Activated naive CD8-positive, alpha-beta T cell treated with anti-CD3 and anti-CD28 coated beads, Interleukin-2, amount 50 U/mL, for 16 hours (primary cell): ENCODE results near the gene ZNRF2.
"Not testable (repeated sequence)": the region's sequence is repeated elsewhere in the genome, so short reads cannot be mapped to it uniquely, and the experiment has no call there.

Experiments
- DNase-seq: peaks from one replicate; pipeline ENCODE4 v3.0.0-alpha.2; 2020; ENCODE audit warnings: low read depth, low spot score

ZNRF2 gene

DNA sequence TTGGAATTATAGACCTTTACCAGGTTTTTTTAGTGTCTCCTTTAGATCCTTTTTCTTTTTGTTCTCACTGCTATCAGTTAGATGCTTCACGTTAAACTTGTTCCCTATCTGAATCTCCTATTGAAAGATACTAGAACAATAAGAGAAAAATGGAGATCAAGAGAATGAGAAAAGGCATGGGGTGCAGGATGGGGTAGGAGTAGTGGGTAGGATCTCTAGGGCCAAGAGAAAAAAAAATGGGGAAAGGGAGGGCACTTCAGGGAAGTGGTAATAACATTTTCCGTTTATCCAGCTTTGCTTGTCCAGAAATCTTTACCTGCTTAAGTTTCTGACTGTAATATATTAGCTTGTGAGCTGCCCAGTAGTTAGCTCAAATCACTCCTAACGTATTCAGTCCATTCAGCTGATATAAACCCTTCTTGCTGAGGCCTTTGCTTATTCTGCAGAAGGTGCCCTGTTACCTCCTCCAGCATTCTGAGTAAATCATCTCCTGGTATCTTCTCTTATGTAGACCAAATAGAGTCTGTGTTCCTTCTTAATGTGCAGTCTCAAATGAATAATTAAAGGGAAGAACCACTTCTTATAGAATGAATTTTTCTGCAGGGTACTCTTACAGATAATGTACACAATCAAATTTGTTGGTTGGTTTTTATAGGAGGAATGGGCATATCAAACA lies 69.7 kb downstream of the ZNRF2 start:
- DNase-seq, result no peak

DNA sequence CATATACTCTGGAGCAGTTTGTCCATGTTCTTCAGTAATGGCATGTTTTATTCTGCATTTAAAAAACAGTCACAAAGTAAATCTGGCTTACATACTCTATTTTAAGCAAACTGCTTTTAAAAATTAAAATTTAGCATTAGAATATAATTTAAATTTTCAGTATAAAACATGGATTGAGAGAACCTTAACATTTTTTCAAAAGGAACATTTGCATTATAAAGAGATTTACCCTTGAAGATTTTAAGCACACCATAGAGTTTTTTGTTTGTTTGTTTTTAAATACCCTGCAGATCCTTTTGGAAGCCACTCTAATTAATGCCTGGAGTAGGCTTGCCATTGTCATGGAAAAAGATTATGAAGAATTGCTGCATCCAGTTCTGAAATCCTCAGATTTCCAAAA lies 70.4 kb downstream of the ZNRF2 start:
- no peak for DNase-seq

DNA sequence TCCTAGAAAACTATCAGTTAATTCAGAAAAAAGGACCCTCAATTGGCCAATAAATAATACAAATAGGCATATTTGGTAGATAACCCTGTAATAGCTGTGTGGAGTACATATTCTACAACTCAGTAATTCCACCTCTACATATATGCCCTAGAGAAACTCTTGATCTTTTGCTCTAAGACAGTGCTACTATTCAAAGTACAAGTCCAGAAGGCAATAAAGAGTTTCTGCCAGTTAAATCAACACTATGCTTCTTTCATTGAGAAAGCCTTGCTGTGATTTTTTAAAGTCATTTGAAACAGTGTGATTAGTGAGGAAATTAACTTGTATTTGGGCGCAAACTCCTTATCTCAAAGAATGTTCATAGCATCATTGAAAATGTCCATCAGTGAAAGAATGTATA lies 75.6 kb downstream of the ZNRF2 start:
- DNase-seq, result no peak

DNA sequence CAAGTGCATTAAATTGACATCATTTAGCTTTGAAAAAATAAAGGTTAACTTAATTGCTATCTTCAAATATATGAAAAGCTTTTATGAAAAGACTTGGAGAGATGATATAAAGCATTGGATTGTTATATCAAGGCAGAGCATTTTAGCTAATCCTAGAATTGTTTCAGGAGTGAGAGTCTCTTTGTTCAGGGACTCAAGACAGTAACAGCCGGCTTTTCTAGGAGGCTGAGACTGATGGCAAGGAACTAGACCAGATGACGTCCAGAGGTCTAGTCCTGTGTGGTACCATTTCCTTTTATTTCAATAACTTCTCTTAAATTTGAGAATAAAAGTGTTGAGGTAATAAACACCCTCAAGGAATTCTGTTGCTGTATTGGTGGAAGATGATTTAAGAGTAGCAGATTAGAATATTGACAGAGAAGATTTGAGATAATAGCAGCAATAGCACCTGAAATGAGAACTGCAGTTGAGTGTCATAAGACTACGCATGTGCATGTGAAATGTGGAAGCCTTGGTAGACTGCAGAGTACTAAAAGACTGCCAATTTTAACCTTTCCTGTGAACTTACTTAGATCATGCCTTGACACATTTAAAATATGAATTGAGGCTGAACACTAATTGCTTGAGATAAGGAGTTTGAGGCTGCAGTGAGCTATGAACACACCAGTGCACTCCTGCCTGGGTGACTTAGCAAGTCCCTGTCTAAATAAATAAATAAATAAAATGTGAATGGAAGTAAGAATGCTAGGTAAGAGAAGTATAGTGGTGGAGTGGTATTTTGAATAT lies 79.6 kb downstream of the ZNRF2 start:
- no peak for DNase-seq

DNA sequence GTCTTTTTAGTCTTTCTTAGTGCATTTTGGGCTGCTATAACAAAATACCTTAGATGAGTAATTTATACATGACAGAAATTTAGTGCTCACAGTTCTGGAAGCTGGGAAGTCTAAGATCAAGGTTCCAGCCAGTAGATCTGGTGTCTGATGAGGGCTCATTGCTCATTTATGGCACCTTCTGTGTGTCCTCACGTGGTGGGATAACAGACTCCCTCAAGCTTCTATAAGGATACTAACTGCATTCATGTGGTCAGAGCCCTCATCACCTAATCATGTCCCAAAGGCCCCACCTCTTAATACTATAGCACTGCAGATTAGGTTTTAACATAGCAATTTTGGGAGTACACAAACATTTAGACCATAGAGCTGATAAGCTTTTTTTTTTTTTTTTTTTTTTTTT lies 80.4 kb downstream of the ZNRF2 start:
- DNase-seq, result no peak

DNA sequence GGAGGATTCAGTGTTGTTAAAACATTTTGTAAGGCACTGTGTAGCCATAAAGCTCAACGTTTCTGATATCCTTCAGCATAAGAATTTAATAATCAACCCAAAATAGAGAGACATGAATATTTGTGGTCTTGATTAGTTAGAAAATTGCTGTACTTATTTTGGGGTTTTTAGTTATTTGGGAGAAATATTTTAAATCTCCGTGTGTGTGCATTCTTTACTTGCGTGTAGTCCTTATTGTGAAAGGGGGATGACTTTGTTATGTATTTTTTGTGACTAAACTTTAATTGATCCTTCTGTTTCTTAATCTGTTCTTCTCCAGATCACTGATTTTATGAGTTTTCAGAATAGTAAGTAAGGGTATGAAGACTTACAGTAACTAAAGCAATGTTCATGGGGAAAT lies 81.2 kb downstream of the ZNRF2 start:
- no peak for DNase-seq

DNA sequence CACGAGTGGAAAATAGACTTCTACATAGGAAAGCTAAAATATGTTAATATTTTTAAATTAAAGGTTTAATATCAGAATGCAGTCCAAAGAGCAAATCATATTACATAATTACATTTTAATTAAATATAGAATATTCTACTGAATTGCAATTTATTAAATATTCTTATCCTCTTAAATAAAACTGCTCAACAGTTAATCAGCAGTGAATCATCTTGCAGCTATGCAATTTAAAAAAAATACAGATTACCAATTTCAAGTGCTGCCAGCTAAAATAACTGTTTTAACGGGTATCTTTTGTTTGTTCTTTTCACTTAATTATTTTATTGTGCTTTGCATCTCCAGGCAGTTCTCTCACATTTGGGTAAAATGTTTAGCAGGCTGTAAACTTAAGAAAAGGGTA lies 82.2 kb downstream of the ZNRF2 start:
- DNase-seq, result no peak

DNA sequence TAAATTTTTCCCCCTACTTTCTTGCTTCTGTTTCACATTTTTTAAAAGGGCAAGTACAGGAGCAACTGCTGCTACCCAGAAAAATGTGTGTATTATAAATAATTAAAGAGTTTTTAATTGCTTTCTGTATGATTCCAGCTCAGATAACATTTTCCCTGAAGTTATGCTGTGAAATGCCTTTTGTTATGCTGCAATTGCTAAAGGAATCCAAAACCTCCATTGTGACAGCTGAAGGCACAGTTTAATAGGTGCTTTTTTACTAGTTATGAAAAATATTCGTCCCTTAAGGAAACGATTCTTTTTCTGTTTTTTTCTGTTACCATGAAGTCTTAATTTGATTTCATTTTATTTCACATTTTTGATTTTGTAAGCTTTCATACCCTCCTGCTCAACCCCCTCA lies 83.2 kb downstream of the ZNRF2 start:
- no peak for DNase-seq

DNA sequence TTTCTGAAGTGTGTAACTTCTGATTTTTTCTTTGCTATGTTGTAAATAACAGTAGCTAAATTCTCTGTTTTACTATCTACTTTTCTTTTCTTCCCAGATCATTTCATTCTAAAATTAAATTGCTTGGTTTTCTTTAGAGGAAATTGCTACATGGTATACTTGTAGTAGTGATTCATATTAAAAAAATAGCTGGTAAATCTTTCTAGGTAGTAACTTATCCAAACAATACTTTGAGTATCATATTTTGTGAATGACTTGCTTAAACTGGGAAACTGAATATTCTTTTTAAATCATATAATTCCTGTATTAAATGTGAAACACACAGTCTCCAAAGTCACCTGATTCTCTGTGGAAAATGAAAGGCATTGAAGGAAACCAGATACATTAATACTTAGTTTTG lies 85.5 kb downstream of the ZNRF2 start:
- DNase-seq, result no peak

DNA sequence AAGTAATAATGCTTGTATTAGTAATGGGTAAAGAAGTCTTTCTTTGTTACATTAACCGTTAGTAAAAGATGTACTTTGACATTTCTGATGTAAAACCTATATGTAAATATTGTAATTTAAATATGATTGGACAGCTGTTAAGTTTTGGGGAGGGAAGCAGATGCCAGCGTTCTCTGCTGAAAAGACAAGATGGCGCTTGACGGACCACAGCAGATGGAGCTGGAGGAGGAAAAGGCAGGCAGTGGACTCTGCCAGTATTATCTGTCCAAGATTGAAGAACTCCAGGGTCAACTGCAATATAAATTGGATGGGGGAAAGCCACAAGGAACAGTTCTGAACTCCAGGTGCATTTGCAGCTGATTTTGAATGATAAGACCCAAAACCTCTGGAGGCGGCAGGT lies 86.9 kb downstream of the ZNRF2 start:
- DNase-seq, result no peak

DNA sequence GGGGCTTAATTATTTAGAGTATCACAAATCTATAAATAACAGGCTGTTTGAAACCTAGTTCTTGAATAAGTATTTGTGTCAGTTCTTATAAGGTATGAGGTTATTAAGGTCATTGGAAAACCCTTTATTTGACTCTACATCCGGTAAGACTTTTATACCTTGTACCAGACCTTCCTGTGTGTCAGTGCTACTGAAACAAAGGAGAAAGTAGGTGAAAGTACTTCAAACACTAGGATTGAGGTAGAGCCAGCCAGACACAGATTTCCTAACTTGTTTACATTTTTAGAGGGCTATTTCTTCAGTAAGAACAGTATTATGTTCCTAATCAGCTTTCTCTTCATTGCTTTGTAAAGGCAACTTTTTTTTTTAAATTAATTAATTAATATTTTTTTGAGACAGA lies 93.9 kb downstream of the ZNRF2 start:
- DNase-seq, result no peak

DNA sequence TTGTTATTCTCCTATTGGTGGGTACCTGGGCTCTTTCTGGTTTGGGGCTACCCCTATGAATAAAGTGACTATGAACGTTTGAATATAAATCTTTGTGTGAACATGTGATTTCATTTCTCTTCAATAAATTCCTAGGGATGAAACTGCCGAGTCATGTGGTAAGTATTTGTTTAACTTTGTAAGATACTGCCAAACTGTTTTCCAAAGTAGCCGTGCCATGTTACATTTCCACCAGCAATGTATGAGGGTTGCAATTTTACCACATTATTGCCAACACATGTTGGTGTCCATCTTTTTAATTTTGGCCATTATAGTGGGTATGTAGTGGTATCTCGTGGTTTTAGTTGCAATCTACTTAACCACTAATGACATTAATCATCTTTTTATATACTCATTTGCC lies 94.7 kb downstream of the ZNRF2 start:
- DNase-seq, result no peak

DNA sequence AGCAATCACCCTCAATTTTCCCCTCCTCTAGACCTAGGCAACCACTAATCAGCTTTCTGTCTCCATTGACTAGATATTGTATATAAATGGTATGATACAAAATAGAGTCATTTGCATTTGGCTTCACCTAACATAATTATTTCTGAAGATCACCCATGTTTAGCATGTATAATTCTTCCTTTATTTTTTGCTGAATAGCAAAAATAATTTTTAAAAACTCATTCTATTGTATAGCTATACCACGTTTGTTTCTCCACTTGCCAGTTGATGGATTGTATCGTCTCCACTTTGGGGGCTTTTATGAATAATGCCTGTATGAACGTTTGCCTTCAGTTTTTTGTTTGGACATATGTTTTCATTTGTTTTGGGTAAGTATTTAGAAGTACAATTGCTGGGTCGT lies 95.3 kb downstream of the ZNRF2 start:
- no peak for DNase-seq

DNA sequence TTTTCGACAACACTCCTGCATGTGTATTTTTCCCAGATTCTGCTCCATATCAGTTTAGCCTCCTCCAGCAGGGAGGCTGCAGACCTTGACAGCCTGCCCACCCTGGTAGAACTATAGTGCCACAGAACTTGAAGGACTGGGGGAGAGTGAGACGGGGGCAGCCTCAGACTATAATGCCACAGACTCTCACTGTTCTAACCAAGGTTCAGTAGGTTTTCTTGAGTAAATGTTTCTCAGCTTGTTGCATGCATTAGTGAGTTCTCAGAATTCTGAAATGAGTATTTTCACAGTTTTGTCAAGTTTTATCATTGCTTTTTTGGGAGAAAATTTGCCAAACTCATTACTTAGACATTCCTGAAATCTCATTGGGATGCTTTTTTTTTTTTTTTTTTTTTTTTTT lies 95.9 kb downstream of the ZNRF2 start:
- DNase-seq, result no peak

DNA sequence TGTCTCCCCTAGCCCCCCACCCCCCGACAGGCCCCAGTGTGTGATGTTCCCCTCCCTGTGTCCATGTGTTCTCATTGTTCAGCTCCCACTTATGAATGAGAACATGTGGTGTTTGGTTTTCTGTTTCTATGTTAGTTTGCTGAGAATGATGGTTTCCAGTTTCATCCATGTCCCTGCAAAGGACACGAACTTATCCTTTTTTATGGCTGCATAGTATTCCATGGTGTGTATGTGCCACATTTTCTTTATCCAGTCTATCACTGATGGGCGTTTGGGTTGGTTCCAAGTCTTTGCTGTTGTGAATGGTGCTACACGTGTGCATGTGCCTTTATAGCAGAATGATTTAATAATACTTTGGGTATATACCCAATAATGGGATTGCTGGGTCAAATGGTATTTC lies 96.4 kb downstream of the ZNRF2 start:
- DNase-seq, result not testable (repeated sequence)

DNA sequence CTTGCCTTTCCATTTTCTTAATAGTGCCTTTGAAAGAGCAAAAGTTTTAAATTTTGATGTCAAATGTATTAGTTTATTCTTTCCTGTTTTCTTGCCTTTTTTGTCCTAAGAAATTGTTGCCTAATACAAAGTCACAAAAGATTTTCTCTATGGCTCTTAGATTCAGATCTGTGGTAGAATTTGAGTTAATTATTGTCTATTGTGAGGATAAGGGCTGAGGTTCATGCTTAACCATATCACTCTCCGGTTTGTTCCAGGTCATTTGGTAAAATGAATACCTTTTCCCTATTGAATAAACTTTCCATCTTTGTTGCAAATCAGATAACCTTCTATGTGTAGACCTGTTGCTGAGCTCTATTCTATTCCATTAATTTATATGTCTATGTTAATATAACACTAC lies 98.2 kb downstream of the ZNRF2 start:
- no peak for DNase-seq

DNA sequence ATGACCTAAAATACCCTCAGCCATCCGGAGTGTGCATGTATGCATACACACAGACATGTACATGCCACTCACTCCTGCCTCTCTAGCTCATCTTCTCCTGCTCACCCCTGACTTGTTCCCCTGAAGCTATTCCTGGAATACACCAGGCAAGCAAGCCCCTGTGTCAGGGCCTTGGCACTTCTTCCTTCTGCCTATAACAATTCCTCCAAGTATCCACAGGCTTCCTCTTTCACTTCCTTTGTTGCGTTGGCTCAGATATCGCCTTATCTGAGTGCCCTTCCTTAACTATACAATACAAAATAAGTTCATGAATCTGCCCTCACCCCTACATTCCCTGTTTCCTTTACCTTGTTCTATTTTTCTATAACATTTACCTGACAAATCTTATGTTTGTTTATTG lies 105.4 kb downstream of the ZNRF2 start:
- no peak for DNase-seq

DNA sequence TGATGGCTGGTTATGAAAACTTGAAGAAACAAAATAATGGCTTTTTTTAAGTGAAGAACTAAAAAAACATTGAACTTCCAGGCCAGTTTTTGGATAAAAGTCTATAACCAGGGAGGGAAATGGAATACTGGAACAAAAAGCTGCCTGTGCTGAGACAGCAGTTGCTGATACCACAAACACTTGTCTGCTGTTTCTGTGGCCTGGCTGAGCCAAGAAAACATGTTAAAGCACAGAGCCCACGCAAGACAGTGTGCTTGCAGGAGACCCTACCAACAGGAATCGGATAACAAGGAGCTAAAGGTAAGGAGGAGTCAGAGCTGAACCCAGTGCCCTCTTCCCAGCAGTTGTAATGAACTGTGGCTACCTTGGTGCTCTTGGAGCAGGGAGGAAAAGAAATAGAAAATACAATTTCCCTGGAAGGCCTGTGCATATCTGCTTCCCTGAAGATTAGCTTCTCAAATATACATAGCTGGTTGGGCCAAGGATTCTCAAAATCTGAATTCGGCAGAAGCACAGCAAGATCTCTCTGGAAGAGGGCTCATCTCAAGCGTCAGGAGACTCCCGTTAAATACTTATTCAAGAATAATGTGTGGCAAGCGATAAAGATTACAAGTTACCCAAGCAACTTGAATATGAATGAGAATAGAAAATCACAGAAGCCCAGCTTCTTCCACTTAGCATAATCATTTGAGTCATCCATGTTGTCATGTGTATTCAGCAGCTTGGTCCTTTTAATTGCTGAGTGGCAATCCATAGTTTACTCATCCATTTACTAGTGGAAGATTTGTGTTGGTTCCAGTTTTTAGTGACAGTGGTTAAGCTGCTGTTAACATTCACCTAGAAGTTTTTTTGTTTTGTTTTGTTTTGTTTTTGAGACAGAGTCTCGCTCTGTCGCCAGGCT lies 106.6 kb downstream of the ZNRF2 start:
- DNase-seq, result no peak

DNA sequence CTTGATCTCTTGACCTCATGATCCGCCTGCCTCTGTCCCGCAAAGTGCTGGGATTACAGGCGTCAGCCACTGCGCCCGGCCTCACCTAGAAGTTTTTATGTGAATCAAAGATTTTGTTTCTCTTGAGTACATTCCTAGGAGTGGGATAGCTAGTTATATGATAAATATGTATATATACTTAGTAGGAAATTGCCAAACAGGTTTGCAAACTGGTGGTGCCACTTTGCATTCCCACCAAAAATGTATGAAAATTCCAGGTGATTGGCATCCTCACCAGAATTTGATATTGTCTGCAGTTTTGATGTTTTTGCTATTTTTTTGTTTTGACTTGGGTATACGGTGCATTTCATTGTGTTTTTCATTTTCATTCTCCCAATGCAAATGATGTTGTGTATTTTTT lies 107.4 kb downstream of the ZNRF2 start:
- no peak for DNase-seq

DNA sequence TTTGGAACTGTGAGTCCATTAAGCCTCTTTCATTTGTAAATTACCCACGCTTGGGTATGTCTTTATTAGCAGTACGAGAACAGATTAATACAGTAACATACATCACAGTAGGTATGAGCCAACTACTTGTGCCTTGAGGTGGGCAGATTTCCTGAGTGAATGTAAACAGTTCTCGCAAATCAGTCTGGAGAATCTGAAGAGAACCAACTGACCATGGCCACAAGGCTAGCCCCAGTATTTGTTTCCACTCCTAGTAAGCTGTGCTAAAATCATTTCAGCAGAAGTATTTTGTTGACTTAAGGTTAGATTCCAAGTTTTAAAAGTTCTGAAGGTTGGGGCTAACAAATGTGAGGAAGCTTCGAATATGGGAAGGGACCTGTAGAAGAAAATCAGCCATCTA lies 111.3 kb downstream of the ZNRF2 start:
- no peak for DNase-seq

DNA sequence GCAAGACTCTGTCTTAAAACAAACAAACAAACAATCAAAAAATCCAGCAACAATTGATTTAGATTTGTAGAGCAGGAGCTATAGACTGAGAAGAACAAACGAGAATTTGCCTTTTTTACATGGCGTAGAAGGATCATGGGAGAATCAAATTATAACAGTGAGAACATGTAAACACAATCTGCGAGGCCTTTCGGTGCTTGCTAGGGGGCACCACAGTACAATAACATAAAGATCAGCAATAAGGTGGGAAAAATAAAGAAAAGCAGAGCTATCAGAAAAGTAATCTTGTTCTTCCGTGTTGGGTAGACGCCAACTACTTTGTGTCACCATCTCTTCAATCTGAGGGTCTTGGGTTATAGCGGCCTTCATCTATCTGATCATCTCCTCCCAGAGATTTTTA lies 112.0 kb downstream of the ZNRF2 start:
- DNase-seq, result no peak

DNA sequence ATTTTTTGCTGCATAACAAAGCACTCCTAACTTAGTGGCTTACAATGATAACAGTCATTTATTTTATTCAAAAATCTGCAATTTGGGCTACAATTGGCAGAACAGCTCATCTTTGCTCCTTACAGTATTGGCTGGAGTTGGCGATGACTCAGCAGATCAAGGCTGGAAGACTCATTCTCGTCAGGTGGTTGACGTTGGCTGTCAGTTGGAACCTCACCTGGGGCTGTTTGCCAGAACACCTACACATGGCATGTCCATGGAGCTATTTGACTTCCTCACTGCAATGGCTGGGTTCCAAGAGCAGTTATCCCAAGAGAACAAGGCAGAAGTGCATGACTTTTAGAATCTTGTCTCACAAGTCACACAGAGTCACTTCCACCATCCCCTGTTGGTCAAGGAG lies 119.1 kb downstream of the ZNRF2 start:
- DNase-seq, result no peak

DNA sequence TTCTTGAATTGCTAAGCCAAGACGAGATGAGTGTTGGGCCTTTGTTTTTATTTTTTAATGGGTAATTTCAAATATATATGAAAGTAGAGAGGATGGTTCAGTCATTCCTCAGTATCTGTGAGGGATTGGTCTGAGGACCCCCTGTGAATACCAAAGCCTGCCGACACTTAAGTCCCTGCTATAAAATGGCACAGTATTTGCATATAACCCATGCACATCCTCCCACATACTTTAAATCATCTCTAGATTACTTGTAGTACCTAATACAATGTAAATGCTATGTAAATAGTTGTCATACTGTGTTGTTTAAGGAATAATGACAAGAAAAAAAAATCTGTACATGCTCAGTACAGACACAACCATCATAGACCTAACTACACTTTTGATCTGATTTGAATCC lies 120.8 kb downstream of the ZNRF2 start:
- no peak for DNase-seq
